OCI-LY1 (cell line): ENCODE data around the gene TUBGCP2.

Source experiments
- H2AFZ ChIP-seq: fragments of 200-600 bp; sonication (generic), shearing (Covaris generic); 2 replicates; pipeline ENCODE4 v1.6.0; 2014; ENCODE audit warnings: antibody characterized with exemption, mild to moderate bottlenecking, low read length
- H3F3A ChIP-seq: fragments of 200-600 bp; sonication (generic), shearing (Covaris generic); 2 replicates; pipeline ENCODE4 v1.6.0; 2014; ENCODE audit warnings: mild to moderate bottlenecking, antibody characterized with exemption, low read length, moderate library complexity; ENCODE audit not compliant: insufficient read depth
- H3K27ac ChIP-seq: fragments of 200-600 bp; sonication (generic); 2 replicates; pipeline ENCODE4 v1.5.1; 2014; ENCODE audit warnings: low read length, mixed run types, mild to moderate bottlenecking, low read depth; ENCODE audit not compliant: poor library complexity, severe bottlenecking
- H3K27me3 ChIP-seq: fragments of 200-600 bp; sonication (generic); 2 replicates; pipeline ENCODE4 v1.6.0; 2014; ENCODE audit warnings: antibody characterized with exemption, mild to moderate bottlenecking, low read length, moderate library complexity; ENCODE audit not compliant: insufficient read depth
- H3K36me3 ChIP-seq: fragments of 200-600 bp; sonication (generic); 2 replicates; pipeline ENCODE4 v1.6.1; 2014; ENCODE audit warnings: mild to moderate bottlenecking, antibody characterized with exemption, low read length, moderate library complexity, mixed read lengths; ENCODE audit not compliant: insufficient read depth
- H3K4me1 ChIP-seq: fragments of 200-600 bp; sonication (generic); 2 replicates; pipeline ENCODE4 v1.5.1; 2014; ENCODE audit warnings: mild to moderate bottlenecking, low read length, moderate library complexity; ENCODE audit not compliant: insufficient read depth, severe bottlenecking
- H3K4me2 ChIP-seq: fragments of 200-600 bp; sonication (generic), shearing (Covaris generic); 2 replicates; pipeline ENCODE4 v1.6.1; 2014; ENCODE audit warnings: low read length
- H3K4me3 ChIP-seq: fragments of 200-600 bp; sonication (generic); 2 replicates; pipeline ENCODE4 v1.5.1; 2014; ENCODE audit warnings: low read length, low read depth, mild to moderate bottlenecking, mixed read lengths; ENCODE audit not compliant: poor library complexity, severe bottlenecking
- H3K79me2 ChIP-seq: fragments of 200-600 bp; shearing (Covaris generic); 2 replicates; pipeline ENCODE4 v1.6.1; 2016; ENCODE audit warnings: mixed run types, low read length, mixed read lengths; ENCODE audit not compliant: insufficient read depth
- H3K9ac ChIP-seq: fragments of 200-600 bp; sonication (generic), shearing (Covaris generic); 2 replicates; pipeline ENCODE4 v1.6.1; 2014; ENCODE audit warnings: mild to moderate bottlenecking, low read length, mixed read lengths
- H3K9me2 ChIP-seq: fragments of 200-600 bp; sonication (generic), shearing (Covaris generic); 2 replicates; pipeline ENCODE4 v1.6.1; 2014; ENCODE audit warnings: low read depth, mild to moderate bottlenecking, low read length, mixed read lengths
- H3K9me3 ChIP-seq: fragments of 200-600 bp; shearing (Covaris generic); 2 replicates; pipeline ENCODE4 v1.6.1; 2014; ENCODE audit warnings: low read length, mixed read lengths
- H4K20me1 ChIP-seq: fragments of 200-600 bp; sonication (generic), shearing (Covaris generic); 2 replicates; pipeline ENCODE4 v1.6.0; 2016; ENCODE audit warnings: mild to moderate bottlenecking, low read length; ENCODE audit not compliant: insufficient read depth
- CTCF ChIP-seq: fragments of 200-600 bp; sonication (generic), shearing (Covaris generic); IDR thresholded peaks from 2 replicates; pipeline ENCODE4 v1.5.1; 2017; ENCODE audit warnings: mild to moderate bottlenecking, antibody characterized with exemption, low read length, moderate library complexity, mixed read lengths
- EZH2 ChIP-seq: fragments of 200-600 bp; sonication (generic), shearing (Covaris generic); IDR thresholded peaks from 2 replicates; pipeline ENCODE4 v1.8.0; 2017; ENCODE audit warnings: borderline replicate concordance, mixed run types, mild to moderate bottlenecking, antibody characterized with exemption, low read length, moderate library complexity, mixed read lengths

Gene TUBGCP2

GRCh38 chr10:133255323-133255722, 53.3 kb downstream of the TUBGCP2 start:
- Histone ChIP-seq H3K4me3 (no peak overlapping the region), H3K9me2 (no peaks in the 10 kb centered on the region), H3K27ac (no peak overlapping the region), H3K36me3 (no peaks in the 10 kb centered on the region), H3K9ac (no peak overlapping the region), H3K79me2 (no peaks in the 10 kb centered on the region), H3K4me2 (no peak overlapping the region), H3K4me1 (no peaks in the 10 kb centered on the region), H4K20me1 (no peaks in the 10 kb centered on the region), H3K27me3 (peaks cover 1% of the 10 kb centered on the region; the same call in 1 of the 2 replicates), H2AFZ (no peak overlapping the region), H3F3A (no peaks in the 10 kb centered on the region), H3K9me3 (no peaks in the 10 kb centered on the region)
- TF ChIP-seq EZH2 (no peak), CTCF (no peak)

GRCh38 chr10:133254421-133255120, 54.1 kb downstream of the TUBGCP2 start:
- H3K4me3 ChIP-seq: no peak overlapping the region
- no peak overlapping the region for H2AFZ ChIP-seq
- H3K9ac ChIP-seq: no peak overlapping the region
- H3F3A ChIP-seq: no peaks in the 10 kb centered on the region
- no peaks in the 10 kb centered on the region for H3K9me3 ChIP-seq
- no peaks in the 10 kb centered on the region for H3K4me1 ChIP-seq
- TF ChIP-seq EZH2: no peak
- no peak for TF ChIP-seq CTCF
- H3K36me3 ChIP-seq: no peaks in the 10 kb centered on the region
- H3K9me2 ChIP-seq: no peaks in the 10 kb centered on the region
- H3K27ac ChIP-seq: no peak overlapping the region
- H4K20me1 ChIP-seq: no peaks in the 10 kb centered on the region
- no peaks in the 10 kb centered on the region for H3K79me2 ChIP-seq
- H3K27me3 ChIP-seq: peaks cover 8% of the 10 kb centered on the region; the same call in 1 of the 2 replicates
- H3K4me2 ChIP-seq: no peak overlapping the region

GRCh38 chr10:133253361-133253955, 55.2 kb downstream of the TUBGCP2 start:
- Histone ChIP-seq H4K20me1 (no peaks in the 10 kb centered on the region), H3K4me3 (no peak overlapping the region), H3F3A (no peaks in the 10 kb centered on the region), H3K9ac (no peak overlapping the region), H3K9me3 (no peaks in the 10 kb centered on the region), H3K79me2 (no peaks in the 10 kb centered on the region), H3K27me3 (peaks cover 8% of the 10 kb centered on the region), H3K36me3 (no peaks in the 10 kb centered on the region), H3K27ac (no peak overlapping the region), H2AFZ (no peak overlapping the region), H3K4me2 (no peak overlapping the region), H3K4me1 (no peaks in the 10 kb centered on the region), H3K9me2 (no peaks in the 10 kb centered on the region)
- no peak for TF ChIP-seq EZH2
- TF ChIP-seq CTCF: no peak
